Measurements from ENCODE around the gene NRP2. TPM values are rescaled to one million over a fixed set of nuclear protein-coding genes. Genes with fewer than 3 reads are reported as not detected.

The NRP2 gene
- total and polyA plus RNA-seq, 2 donors, result 6.4 to 11.7 TPM

GRCh38 chr2:205835251-205835791, 153.0 kb downstream of the NRP2 start:
- DNase-seq (ENCODE audit: low read depth in 6 of 9, low spot score in 9 of 9), result no peak
- 90% methylated on average over 4 of the region's 4 CpGs for WGBS
- no peaks in the 10 kb centered on the region for H3K9me3 ChIP-seq (ENCODE audit: control insufficient read depth in 2 of 2, insufficient read depth in 1 of 2, low read length in 1 of 2)
- H3K36me3 ChIP-seq (ENCODE audit: control insufficient read depth in 2 of 2, insufficient read depth in 2 of 2, low read length in 1 of 2), result no peaks in the 10 kb centered on the region
- no peaks in the 10 kb centered on the region for H3K27me3 ChIP-seq (ENCODE audit: control insufficient read depth in 2 of 2, insufficient read depth in 1 of 2, low read length in 1 of 2)
- peaks cover 0 to 2% of the 10 kb centered on the region in 2 donors for H3K4me1 ChIP-seq (ENCODE audit: control insufficient read depth in 2 of 2, insufficient read depth in 2 of 2, low read length in 2 of 2)
- no peak overlapping the region for H3K4me3 ChIP-seq (ENCODE audit: low read length in 2 of 2)
- H3K27ac ChIP-seq (ENCODE audit: low read depth in 1 of 2, low read length in 1 of 2), result no peak overlapping the region

GRCh38 chr2:205835923-205836322, 153.6 kb downstream of the NRP2 start:
- WGBS, result 88% methylated on average over 5 of the region's 5 CpGs
- DNase-seq (ENCODE audit: low read depth in 6 of 9, low spot score in 9 of 9), result no peak

GRCh38 chr2:205836477-205837221, 154.3 kb downstream of the NRP2 start:
- 93% methylated on average over 13 of the region's 13 CpGs for WGBS

More at GRCh38 chr2:205835923-205836322, 153.6 kb downstream of the NRP2 start:
- Histone ChIP-seq H3K4me1 (ENCODE audit: control insufficient read depth in 2 of 2, insufficient read depth in 2 of 2, low read length in 2 of 2) (peaks cover 0 to 2% of the 10 kb centered on the region in 2 donors), H3K9me3 (ENCODE audit: control insufficient read depth in 2 of 2, insufficient read depth in 1 of 2, low read length in 1 of 2) (no peaks in the 10 kb centered on the region), H3K4me3 (ENCODE audit: low read length in 2 of 2) (no peak overlapping the region), H3K27ac (ENCODE audit: low read depth in 1 of 2, low read length in 1 of 2) (no peak overlapping the region), H3K27me3 (ENCODE audit: control insufficient read depth in 2 of 2, insufficient read depth in 1 of 2, low read length in 1 of 2) (no peaks in the 10 kb centered on the region), H3K36me3 (ENCODE audit: control insufficient read depth in 2 of 2, insufficient read depth in 2 of 2, low read length in 1 of 2) (no peaks in the 10 kb centered on the region)

GRCh38 chr2:205837663-205838062, 155.4 kb downstream of the NRP2 start:
- no peaks in the 10 kb centered on the region for H3K36me3 ChIP-seq (ENCODE audit: control insufficient read depth in 2 of 2, insufficient read depth in 2 of 2, low read length in 1 of 2)
- no peak overlapping the region for H3K27ac ChIP-seq (ENCODE audit: low read depth in 1 of 2, low read length in 1 of 2)
- H3K4me3 ChIP-seq (ENCODE audit: low read length in 2 of 2), result no peak overlapping the region
- WGBS, result 87% methylated on average over 1 of the region's 1 CpG
- no peaks in the 10 kb centered on the region for H3K9me3 ChIP-seq (ENCODE audit: control insufficient read depth in 2 of 2, insufficient read depth in 1 of 2, low read length in 1 of 2)
- DNase-seq (ENCODE audit: low read depth in 6 of 9, low spot score in 9 of 9), result no peak
- H3K4me1 ChIP-seq (ENCODE audit: control insufficient read depth in 2 of 2, insufficient read depth in 2 of 2, low read length in 2 of 2), result peaks cover 0 to 2% of the 10 kb centered on the region in 2 donors
- H3K27me3 ChIP-seq (ENCODE audit: control insufficient read depth in 2 of 2, insufficient read depth in 1 of 2, low read length in 1 of 2), result no peaks in the 10 kb centered on the region

More at GRCh38 chr2:205836477-205837221, 154.3 kb downstream of the NRP2 start:
- Histone ChIP-seq H3K4me1 (ENCODE audit: control insufficient read depth in 2 of 2, insufficient read depth in 2 of 2, low read length in 2 of 2) (peaks cover 0 to 2% of the 10 kb centered on the region in 2 donors), H3K27me3 (ENCODE audit: control insufficient read depth in 2 of 2, insufficient read depth in 1 of 2, low read length in 1 of 2) (no peaks in the 10 kb centered on the region), H3K4me3 (ENCODE audit: low read length in 2 of 2) (no peak overlapping the region), H3K9me3 (ENCODE audit: control insufficient read depth in 2 of 2, insufficient read depth in 1 of 2, low read length in 1 of 2) (no peaks in the 10 kb centered on the region), H3K27ac (ENCODE audit: low read depth in 1 of 2, low read length in 1 of 2) (no peak overlapping the region), H3K36me3 (ENCODE audit: control insufficient read depth in 2 of 2, insufficient read depth in 2 of 2, low read length in 1 of 2) (no peaks in the 10 kb centered on the region)
- no peak for DNase-seq (ENCODE audit: low read depth in 6 of 9, low spot score in 9 of 9)

- Histone ChIP-seq H3K36me3 (ENCODE audit: control insufficient read depth in 2 of 2, insufficient read depth in 2 of 2, low read length in 1 of 2) (no peaks in the 10 kb centered on the region), H3K4me3 (ENCODE audit: low read length in 2 of 2) (no peak overlapping the region), H3K9me3 (ENCODE audit: control insufficient read depth in 2 of 2, insufficient read depth in 1 of 2, low read length in 1 of 2) (no peaks in the 10 kb centered on the region), H3K27ac (ENCODE audit: low read depth in 1 of 2, low read length in 1 of 2) (no peak overlapping the region), H3K27me3 (ENCODE audit: control insufficient read depth in 2 of 2, insufficient read depth in 1 of 2, low read length in 1 of 2) (no peaks in the 10 kb centered on the region), H3K4me1 (ENCODE audit: control insufficient read depth in 2 of 2, insufficient read depth in 2 of 2, low read length in 2 of 2) (no peaks in the 10 kb centered on the region)
- WGBS, result 90% methylated on average over 3 of the region's 3 CpGs
- DNase-seq (ENCODE audit: low read depth in 6 of 9, low spot score in 9 of 9), result no peak
Observed at GRCh38 chr2:205845446-205845845, 163.1 kb downstream of the NRP2 start.
